Adrenal gland (tissue), 5 donors: ENCODE results near the gene RSPO1.

Experiments used
- CTCF ChIP-seq, 6 experiments: fragments of 450-650 bp in 4 of 6; fragments of 200-600 bp in 2 of 6; sonication (generic) in 1 of 6; IDR thresholded peaks; 1 replicate in 5 of 6; 2 replicates in 1 of 6; pipeline versions ENCODE4 v1.5.1 to v1.8.0; 2016 to 2021; ENCODE audit warnings: antibody characterized with exemption in 6 of 6, mild to moderate bottlenecking in 2 of 6, moderate library complexity in 1 of 6
- POLR2A ChIP-seq, 2 donors: fragments of 450-650 bp; IDR thresholded peaks; one replicate each; pipeline ENCODE4 v1.6.1; 2017; ENCODE audit warnings: antibody characterized with exemption in 2 of 2, mild to moderate bottlenecking in 2 of 2, moderate library complexity in 1 of 2
- donor health status: DM: no; HTN: no; CAD: no.

GRCh38 chr1:37650173-37650572, 15.5 kb upstream of the RSPO1 start:
- TF ChIP-seq CTCF (IDR thresholded peaks at IDR 0.05) (no peak), POLR2A (IDR thresholded peaks at IDR 0.05) (no peak)
